ENCODE data around the gene MTX1. TPM values are rescaled to one million over a fixed set of nuclear protein-coding genes. Genes with fewer than 3 reads are reported as not detected.

The MTX1 gene
- total RNA-seq (2021; ENCODE audit: unreplicated experiment) (69.1 TPM), Bru-seq, nascent RNA (percentile 76 among the genes with signal in this experiment), BruChase-seq, experiment 1, labeled RNA remaining after a 6-hour chase (percentile 80 among the genes with signal in this experiment), BruChase-seq, experiment 2, labeled RNA remaining after a 2-hour chase (percentile 69 among the genes with signal in this experiment)
- polyA plus RNA-seq (2012): 94.7 and 108 TPM in 2 replicates
- long read RNA-seq, transcript MTX1-202 (8 exons, 1,632 nt): major isoform, 49 of 64 reads
- long read RNA-seq, partial matches to known transcripts: 3 of 64 reads
- long read RNA-seq, other reads (novel, unspliced or antisense): 6 of 64 reads

DNA sequence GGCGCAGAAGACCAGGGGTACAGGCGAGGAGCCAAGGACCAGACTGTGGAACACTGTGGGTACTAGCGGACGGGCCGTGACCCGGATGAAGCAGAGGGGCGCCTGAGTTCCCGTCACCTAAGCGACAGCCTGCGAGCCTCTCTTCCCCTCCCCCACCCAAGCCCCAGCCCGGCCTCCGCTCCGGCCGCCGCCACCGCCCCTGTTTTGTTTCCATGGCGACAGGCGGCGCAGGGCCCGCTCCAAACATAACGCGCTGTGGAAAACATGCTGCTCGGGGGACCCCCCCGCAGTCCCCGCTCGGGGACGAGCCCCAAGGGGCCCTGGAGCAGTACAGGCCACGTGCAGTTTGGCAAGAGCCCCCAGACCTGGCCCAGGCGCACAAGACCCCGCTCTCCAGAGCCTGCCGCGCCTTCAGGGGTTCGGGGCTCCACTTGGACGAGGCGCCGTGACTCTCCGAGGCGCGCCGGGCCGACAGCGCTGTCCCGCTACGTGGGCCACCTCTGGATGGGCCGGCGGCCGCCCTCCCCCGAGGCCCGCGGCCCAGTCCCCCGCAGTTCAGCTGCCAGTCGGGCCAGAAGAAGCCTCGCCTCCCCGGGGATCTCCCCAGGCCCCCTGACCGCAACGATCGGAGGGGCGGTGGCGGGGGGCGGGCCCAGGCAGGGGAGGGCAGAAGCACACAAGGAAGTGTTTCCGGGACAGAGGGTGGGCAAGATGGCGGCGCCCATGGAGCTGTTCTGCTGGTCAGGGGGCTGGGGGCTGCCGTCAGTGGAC is at the start of gene MTX1:
Gene MTX1, plus strand, starts transcription at position 155 of the 771 bp plus-strand sequence. Its CDS starts 110 bp downstream, at position 265.
- Histone ChIP-seq H3K4me2 (ENCODE audit: low read length) (peak within 1 kb of the TSS; percentile 77), H3K27me3 (ENCODE audit: insufficient read depth, low read length) (no peaks in the 10 kb centered on the region), H3K9me3 (ENCODE audit: control insufficient read depth in 1 of 2, insufficient read depth in 1 of 2, low read depth in 1 of 2, low read length in 2 of 2) (no peaks in the 10 kb centered on the region), H4K20me1 (ENCODE audit: insufficient read depth) (no peaks in the 10 kb centered on the region), H3K27ac (ENCODE audit: low read depth, low read length) (peak within 1 kb of the TSS; percentile 90), H3K9ac (ENCODE audit: low read length) (peak within 1 kb of the TSS; percentile 93), H3K79me2 (ENCODE audit: insufficient read depth, low read length) (peaks cover 16% of the 10 kb centered on the region), H2AFZ (ENCODE audit: low read depth, low read length, poor library complexity, severe bottlenecking) (no peak within 1 kb of the TSS), H3K4me3 (replicated peaks in 1 of 2; ENCODE audit: low read depth in 1 of 2, low read length in 2 of 2) (peak within 1 kb of the TSS; percentile 89 to 100), H3K4me1 (ENCODE audit: control insufficient read depth in 1 of 2, insufficient read depth in 2 of 2, low read length in 2 of 2) (peaks cover 22 to 33% of the 10 kb centered on the region in 2 experiments), H3K36me3 (ENCODE audit: control insufficient read depth in 1 of 2, insufficient read depth in 2 of 2, low read length in 2 of 2) (peaks cover 0 to 6% of the 10 kb centered on the region in 2 experiments; a peak in 1 of 4 replicates), H3K9me2 (ENCODE audit: insufficient read depth) (no peaks in the 10 kb centered on the region)
- intact Hi-C loops (cut with micrococcal nuclease): loop anchor here (2.0 to 5.0 kb wide), 3 partner anchors 18 to 384 kb away; a partner anchor contains a TSS
- ATAC-seq (peak; percentile 76), DNase-seq (ENCODE audit: low read depth, low spot score) (no peak)
- no TSS peak for BruUV-seq (replicated peaks)
- ChIA-PET RAD21 (ENCODE audit: low non-redundant PET in 1 of 2, low total read pairs in 2 of 2, uncharacterized antibody in 2 of 2, unreplicated experiment in 2 of 2) (no interaction called here), POLR2A (interaction anchor here (0.7 to 3.0 kb wide), 4 partner anchors 10 to 33 kb away, joined by 3 to 9 read pairs (median 4); a partner anchor contains a TSS), CTCF (interaction anchor here (1.0 to 4.0 kb wide), 9 partner anchors 10 to 295 kb away, joined by 3 to 16 read pairs (median 8); partner anchors contain the start of genes CLK2 and KRTCAP2)
- TF ChIP-seq POLR2AphosphoS5 (IDR thresholded peaks at IDR 0.05; ENCODE audit: low read depth, low read length): peak; percentile 40
- 0 out of 2 replicates have a peak, but pooled peaks have one; percentile 7 for TF ChIP-seq SP1 (IDR thresholded peaks at IDR 0.05; ENCODE audit: low read depth)
- no peak for TF ChIP-seq POLR2A (IDR thresholded peaks at IDR 0.05; ENCODE audit: borderline replicate concordance, extremely low read depth, insufficient read depth, insufficient read length)
- TF ChIP-seq ATF3 (IDR thresholded peaks at IDR 0.05): no peak
- TF ChIP-seq YY1 (IDR thresholded peaks at IDR 0.05; ENCODE audit: extremely low read depth, insufficient replicate concordance, low read depth, low read length): peak; percentile 98
- no peak for TF ChIP-seq RAD21 (IDR thresholded peaks at IDR 0.05; ENCODE audit: low read depth)
- TF ChIP-seq SIN3A (IDR thresholded peaks at IDR 0.05; ENCODE audit: low read depth): peak; percentile 49; the same call in 1 of the 2 replicates
- TF ChIP-seq ZNF274 (IDR thresholded peaks at IDR 0.05; ENCODE audit: low read depth, low read length): no peak
- no peak for TF ChIP-seq REST (IDR thresholded peaks at IDR 0.05; ENCODE audit: low read depth)
- no peak for TF ChIP-seq CBX3 (IDR thresholded peaks at IDR 0.05; ENCODE audit: low read depth)
- no peak for TF ChIP-seq EZH2phosphoT487 (IDR thresholded peaks at IDR 0.05; ENCODE audit: borderline replicate concordance)
- TF ChIP-seq SRF (IDR thresholded peaks at IDR 0.05; ENCODE audit: low read depth): no peak
- no peak for TF ChIP-seq ZBTB33 (IDR thresholded peaks at IDR 0.05; ENCODE audit: extremely low read depth, insufficient replicate concordance, low read length)
- no peak for TF ChIP-seq EZH2 (IDR thresholded peaks at IDR 0.05)
- no peak for TF ChIP-seq EGR1 (IDR thresholded peaks at IDR 0.05; ENCODE audit: low read depth)
- no peak for TF ChIP-seq FOSL1 (IDR thresholded peaks at IDR 0.05; ENCODE audit: low read depth)
- TF ChIP-seq, protein P1, sequence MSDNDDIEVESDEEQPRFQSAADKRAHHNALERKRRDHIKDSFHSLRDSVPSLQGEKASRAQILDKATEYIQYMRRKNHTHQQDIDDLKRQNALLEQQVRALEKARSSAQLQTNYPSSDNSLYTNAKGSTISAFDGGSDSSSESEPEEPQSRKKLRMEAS (IDR thresholded peaks at IDR 0.05): peak; percentile 46; the same call in 1 of the 2 replicates
- peak; percentile 73; the same call in 1 of the 2 replicates for TF ChIP-seq ZFX (IDR thresholded peaks at IDR 0.05)
